Common myeloid progenitor, CD34-positive (primary cell): Measurements from ENCODE around the gene NUB1.

Experiments
- CTCF ChIA-PET: fragments of 350-600 bp; sonication (Branson Sonifier 250); formaldehyde crosslinking; loops from one replicate; lab custom pipeline; 2021; ENCODE audit warnings: antibody characterized with exemption; lab: Charles Lee
- POLR2A ChIA-PET: fragments of 350-600 bp; sonication (Branson Sonifier 250); formaldehyde crosslinking; loops from one replicate; lab custom pipeline; 2021; ENCODE audit warnings: antibody characterized with exemption; lab: Charles Lee
- DNase-seq, 3 donors: peaks; one replicate each; pipeline versions ENCODE4 v3.0.0 to v3.0.0-alpha.2; 2013
- H3K27ac ChIP-seq, 2 experiments: 1 replicate in 1 of 2; 2 replicates in 1 of 2; pipeline ENCODE4 v1.7.0; 2013; ENCODE audit warnings: inconsistent platforms in 2 of 2, low read length in 2 of 2, mild to moderate bottlenecking in 2 of 2, low read depth in 1 of 2, moderate library complexity in 1 of 2; ENCODE audit not compliant: severe bottlenecking in 2 of 2, insufficient read depth in 1 of 2, poor library complexity in 1 of 2
- H3K27me3 ChIP-seq, 5 experiments: replicated peaks in 2 of 5; 1 replicate in 3 of 5; 2 replicates in 2 of 5; pipeline versions ENCODE4 v1.6.1 to v1.7.0; 2013; ENCODE audit warnings: low read length in 4 of 5, mild to moderate bottlenecking in 2 of 5, moderate library complexity in 2 of 5, inconsistent platforms in 1 of 5; ENCODE audit not compliant: insufficient read depth in 5 of 5, control insufficient read depth in 4 of 5
- H3K36me3 ChIP-seq, 4 experiments: 1 replicate in 2 of 4; 2 replicates in 2 of 4; pipeline versions ENCODE4 v1.6.1 to v1.7.0; 2013; ENCODE audit warnings: low read length in 3 of 4, control low read depth in 1 of 4, mild to moderate bottlenecking in 1 of 4; ENCODE audit not compliant: control insufficient read depth in 4 of 4, insufficient read depth in 4 of 4
- H3K4me1 ChIP-seq, 4 experiments: 1 replicate in 3 of 4; 2 replicates in 1 of 4; pipeline versions ENCODE4 v1.6.1 to v1.7.1; 2013; ENCODE audit warnings: low read length in 3 of 4, mild to moderate bottlenecking in 3 of 4, control low read depth in 1 of 4, inconsistent platforms in 1 of 4, moderate library complexity in 1 of 4; ENCODE audit not compliant: control insufficient read depth in 4 of 4, insufficient read depth in 4 of 4; ENCODE audit errors: control extremely low read depth in 1 of 4
- H3K4me3 ChIP-seq, 7 experiments: 1 replicate in 4 of 7; 2 replicates in 3 of 7; pipeline versions ENCODE4 v1.5.1 to v1.7.0; 2013; ENCODE audit warnings: mild to moderate bottlenecking in 7 of 7, low read length in 6 of 7, moderate library complexity in 6 of 7, inconsistent platforms in 2 of 7, low read depth in 2 of 7, control low read depth in 1 of 7; ENCODE audit not compliant: insufficient read depth in 4 of 7, control insufficient read depth in 1 of 7; ENCODE audit errors: extremely low read depth in 1 of 7
- H3K9me3 ChIP-seq, 5 experiments: 1 replicate in 4 of 5; 2 replicates in 1 of 5; pipeline versions ENCODE4 v1.6.1 to v1.7.1; 2013; ENCODE audit warnings: low read length in 4 of 5, mild to moderate bottlenecking in 2 of 5, inconsistent platforms in 1 of 5, low read depth in 1 of 5, moderate library complexity in 1 of 5; ENCODE audit not compliant: control insufficient read depth in 4 of 5, insufficient read depth in 2 of 5; ENCODE audit errors: control extremely low read depth in 1 of 5
- WGBS: methylation state at CpG from one replicate; pipeline ENCODE4 v1.1.5; 2013; ENCODE audit not compliant: insufficient coverage; 5-methylcytosine and 5-hydroxymethylcytosine counted together

The NUB1 gene

GRCh38 chr7:151371266-151371665 is 29.7 kb downstream of the NUB1 start:
- no peak for DNase-seq
- peaks cover 6 to 64% (median 51%) of the 10 kb centered on the region in 4 experiments for H3K36me3 ChIP-seq
- H3K4me3 ChIP-seq = no peak overlapping the region
- H3K27ac ChIP-seq = no peak overlapping the region
- H3K4me1 ChIP-seq = no peaks in the 10 kb centered on the region
- WGBS = 89% methylated on average over 2 of the region's 2 CpGs
- ChIA-PET POLR2A (no interaction called here), CTCF (interaction anchor here (1.2 to 17.1 kb wide), 5 partner anchors 18 to 76 kb away, joined by 3 to 280 read pairs (median 4); partner anchors contain the start of gene CRYGN)
- H3K27me3 ChIP-seq = no peaks in the 10 kb centered on the region
- H3K9me3 ChIP-seq = no peaks in the 10 kb centered on the region

DNA sequence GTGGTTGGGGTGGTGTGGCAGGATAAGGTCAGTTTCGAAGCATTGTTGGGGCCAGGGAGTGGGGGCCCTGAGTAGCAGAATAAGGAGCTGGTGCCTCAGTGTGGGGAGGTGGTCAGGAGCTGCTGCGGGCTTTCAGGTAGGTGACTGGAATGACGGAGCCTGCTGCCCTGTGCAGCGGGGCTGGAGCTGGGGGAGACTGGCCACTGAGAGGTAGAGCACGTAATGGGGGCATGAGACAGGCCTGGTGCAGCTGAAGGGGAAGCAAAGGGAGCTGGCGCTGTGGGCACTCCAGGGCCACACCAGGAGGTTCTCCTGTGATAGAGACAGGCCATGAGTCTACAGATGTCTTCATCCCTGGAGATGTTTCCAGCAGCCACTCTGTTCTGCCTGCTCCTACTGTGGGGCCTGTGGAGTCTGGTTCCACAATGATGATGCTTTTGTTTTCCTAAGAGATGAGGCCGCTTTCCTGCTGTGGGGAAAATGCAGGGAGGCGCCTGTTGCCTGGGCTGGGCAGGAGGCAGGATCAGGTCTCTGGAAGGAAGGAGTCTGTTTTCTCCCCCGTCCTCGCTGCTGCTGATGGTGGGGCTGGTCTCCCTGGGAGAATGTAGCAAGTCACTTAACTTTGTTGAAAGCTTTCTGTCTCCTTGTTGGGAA is 31.1 kb downstream of the NUB1 start:
- WGBS = 99% methylated on average over 8 of the region's 10 CpGs
- H3K9me3 ChIP-seq = no peaks in the 10 kb centered on the region
- no peak overlapping the region for H3K4me3 ChIP-seq
- DNase-seq = no peak
- no peaks in the 10 kb centered on the region for H3K4me1 ChIP-seq
- H3K36me3 ChIP-seq = peaks cover 6 to 70% (median 57%) of the 10 kb centered on the region in 4 experiments
- ChIA-PET CTCF (interaction anchor here (0.9 to 17.1 kb wide), 4 partner anchors 24 to 74 kb away, joined by 3 to 280 read pairs (median 4); partner anchors contain the start of gene CRYGN), POLR2A (no interaction called here)
- no peak overlapping the region for H3K27ac ChIP-seq
- no peaks in the 10 kb centered on the region for H3K27me3 ChIP-seq

- CTCF ChIA-PET = interaction anchor here (1.8 to 17.1 kb wide), 3 partner anchors 23 to 74 kb away, joined by 4 to 280 read pairs (median 5); partner anchors contain the start of gene CRYGN
- POLR2A ChIA-PET = no interaction called here
- H3K27me3 ChIP-seq = no peaks in the 10 kb centered on the region
- DNase-seq = no peak
- no peaks in the 10 kb centered on the region for H3K9me3 ChIP-seq
- peaks cover 8 to 76% (median 59%) of the 10 kb centered on the region in 4 experiments for H3K36me3 ChIP-seq
- H3K4me1 ChIP-seq = no peaks in the 10 kb centered on the region
- no peak overlapping the region for H3K4me3 ChIP-seq
- WGBS = 97% methylated on average over 10 of the region's 13 CpGs
- H3K27ac ChIP-seq = no peak overlapping the region
Measured at GRCh38 chr7:151373599-151373998, 32.0 kb downstream of the NUB1 start.

- Histone ChIP-seq H3K27ac (no peak overlapping the region), H3K27me3 (no peaks in the 10 kb centered on the region), H3K36me3 (peaks cover 8 to 75% (median 60%) of the 10 kb centered on the region in 4 experiments), H3K4me1 (no peaks in the 10 kb centered on the region), H3K9me3 (no peaks in the 10 kb centered on the region), H3K4me3 (no peak overlapping the region)
- CTCF ChIA-PET = interaction anchor here (1.5 to 17.1 kb wide), 4 partner anchors 22 to 73 kb away, joined by 3 to 280 read pairs (median 4); partner anchors contain the start of gene CRYGN
- DNase-seq = no peak
- POLR2A ChIA-PET = no interaction called here
- WGBS = 97% methylated on average over 15 of the region's 15 CpGs
Measured at GRCh38 chr7:151374139-151374538, 32.5 kb downstream of the NUB1 start.

DNA sequence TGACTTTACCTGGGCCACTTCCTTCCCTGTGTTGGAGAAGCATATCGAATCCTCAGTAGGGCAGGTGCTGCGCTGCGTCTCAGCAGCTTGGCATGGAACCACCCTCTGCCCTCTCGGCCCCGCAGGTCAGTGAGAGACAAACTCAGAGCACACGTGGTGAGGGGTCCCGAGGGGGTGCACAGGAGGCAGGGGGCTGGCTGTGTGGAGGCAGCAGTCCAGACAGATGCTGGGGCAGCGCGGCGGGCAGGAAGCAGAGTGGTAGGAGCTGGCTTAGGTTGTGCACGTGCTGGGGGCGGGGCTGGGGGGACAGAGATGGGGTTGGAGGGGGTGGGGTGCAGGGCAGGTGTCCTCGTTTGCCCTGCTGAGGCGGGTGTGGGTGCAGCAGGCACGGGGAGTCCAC is 33.1 kb downstream of the NUB1 start:
- Histone ChIP-seq H3K36me3 (peaks cover 8 to 73% (median 55%) of the 10 kb centered on the region in 4 experiments), H3K9me3 (no peaks in the 10 kb centered on the region), H3K27me3 (no peaks in the 10 kb centered on the region), H3K4me1 (no peaks in the 10 kb centered on the region), H3K27ac (no peak overlapping the region), H3K4me3 (no peak overlapping the region)
- ChIA-PET CTCF (interaction anchor here (1.5 to 17.1 kb wide), 4 partner anchors 12 to 72 kb away, joined by 3 to 280 read pairs (median 4); partner anchors contain the start of gene CRYGN), POLR2A (no interaction called here)
- no peak for DNase-seq
- 86% methylated on average over 7 of the region's 15 CpGs for WGBS

- CTCF ChIA-PET = interaction anchor here (0.7 to 17.1 kb wide), 4 partner anchors 9 to 71 kb away, joined by 3 to 280 read pairs (median 4); partner anchors contain the start of gene CRYGN
Measured at GRCh38 chr7:151375530-151376217, 34.1 kb downstream of the NUB1 start.

More at GRCh38 chr7:151375530-151376217, 34.1 kb downstream of the NUB1 start:
- peaks cover 8 to 70% (median 52%) of the 10 kb centered on the region in 4 experiments for H3K36me3 ChIP-seq
- WGBS = 95% methylated on average over 7 of the region's 10 CpGs
- peaks cover 0 to 4% (median 0%) of the 10 kb centered on the region in 5 experiments for H3K27me3 ChIP-seq
- H3K4me1 ChIP-seq = peaks cover 0 to 1% (median under 1%) of the 10 kb centered on the region in 4 experiments
- POLR2A ChIA-PET = no interaction called here
- DNase-seq = no peak
- H3K27ac ChIP-seq = no peak overlapping the region
- no peak overlapping the region for H3K4me3 ChIP-seq
- H3K9me3 ChIP-seq = no peaks in the 10 kb centered on the region
